IMR-90 (cell line): ENCODE results near the gene PTGDS. TPM values are rescaled to one million over a fixed set of nuclear protein-coding genes. Genes with fewer than 3 reads are reported as not detected.

Source experiments
- ATAC-seq: fragments of 200-7000 bp; cut with Tn5 transposase; 2 replicates; pipeline ENCODE4 v1.9.1; 2020; ENCODE audit warnings: low read depth, mild to moderate bottlenecking, moderate library complexity
- BruUV-seq: library from RNA; stranded (reverse); fragments of 400-500 nt; replicated peaks from 2 replicates; lab custom pipeline; 2021; lab: Mats Ljungman, UMichigan
- CTCF ChIA-PET: fragments of 300-600 bp; formaldehyde crosslinking; extraction: SDS; loops from one replicate; lab custom pipeline; 2021; ENCODE audit warnings: antibody characterized with exemption; lab: Yijun Ruan, JAX
- POLR2A ChIA-PET: fragments of 300-600 bp; sonication (Branson Sonifier 250); formaldehyde crosslinking; loops from one replicate; lab custom pipeline; 2022; ENCODE audit warnings: antibody characterized with exemption; ENCODE audit not compliant: unreplicated experiment; lab: Charles Lee
- DNase-seq: peaks from one replicate; pipeline ENCODE4 v3.0.0; 2013
- H2AFZ ChIP-seq: replicated peaks from 2 replicates; pipeline ENCODE3; 2013; ENCODE audit warnings: low read length, mild to moderate bottlenecking; ENCODE audit not compliant: poor library complexity
- H2AK5ac ChIP-seq: 2 replicates; pipeline ENCODE4 v1.6.1; 2013; ENCODE audit warnings: low read depth, low read length, inconsistent platforms
- H2AK9ac ChIP-seq: replicated peaks from 2 replicates; pipeline ENCODE3; 2013; ENCODE audit warnings: mild to moderate bottlenecking, low read depth, low read length, moderate library complexity; ENCODE audit not compliant: poor library complexity
- H2BK120ac ChIP-seq: 2 replicates; pipeline ENCODE4 v1.6.1; 2013; ENCODE audit warnings: low read depth, low read length, inconsistent platforms
- H2BK15ac ChIP-seq: 3 replicates; pipeline ENCODE4 v1.6.1; 2013; ENCODE audit warnings: low read depth, low read length, inconsistent platforms
- H2BK20ac ChIP-seq: 2 replicates; pipeline ENCODE4 v1.6.1; 2013; ENCODE audit warnings: low read depth, mild to moderate bottlenecking, inconsistent platforms, low read length, moderate library complexity
- H2BK5ac ChIP-seq: 2 replicates; pipeline ENCODE4 v1.6.1; 2013; ENCODE audit warnings: mild to moderate bottlenecking, low read depth, low read length, inconsistent platforms; ENCODE audit not compliant: poor library complexity, severe bottlenecking
- H3K14ac ChIP-seq: replicated peaks from 2 replicates; pipeline ENCODE4 v1.6.1; 2013; ENCODE audit warnings: low read depth, low read length, inconsistent platforms
- H3K18ac ChIP-seq: 2 replicates; pipeline ENCODE4 v1.6.1; 2013; ENCODE audit warnings: low read depth, low read length, control low read depth
- H3K23ac ChIP-seq: 2 replicates; pipeline ENCODE4 v1.6.1; 2013; ENCODE audit warnings: low read depth, low read length, inconsistent platforms
- H3K27ac ChIP-seq: 2 replicates; pipeline ENCODE4 v1.5.1; 2013; ENCODE audit warnings: mild to moderate bottlenecking, control low read depth, low read length; ENCODE audit not compliant: insufficient read depth
- H3K27me3 ChIP-seq: 2 replicates; pipeline ENCODE4 v1.6.1; 2013; ENCODE audit warnings: low read length; ENCODE audit not compliant: control insufficient read depth, insufficient read depth
- H3K36me3 ChIP-seq: 2 replicates; pipeline ENCODE4 v1.6.1; 2013; ENCODE audit warnings: low read length, mixed read lengths; ENCODE audit not compliant: control insufficient read depth, insufficient read depth
- H3K4ac ChIP-seq: 2 replicates; pipeline ENCODE4 v1.6.1; 2013; ENCODE audit warnings: low read depth, low read length, inconsistent platforms
- H3K4me1 ChIP-seq: 2 replicates; pipeline ENCODE4 v1.6.1; 2013; ENCODE audit warnings: low read length, mixed read lengths; ENCODE audit not compliant: control insufficient read depth, insufficient read depth
- H3K4me2 ChIP-seq: 2 replicates; pipeline ENCODE4 v1.6.1; 2013; ENCODE audit warnings: low read depth, mild to moderate bottlenecking, control low read depth, low read length, moderate library complexity
- H3K4me3 ChIP-seq: 2 replicates; pipeline ENCODE4 v1.5.1; 2013; ENCODE audit warnings: low read depth, mild to moderate bottlenecking, control low read depth, low read length, moderate library complexity; ENCODE audit not compliant: insufficient read depth
- H3K56ac ChIP-seq: 2 replicates; pipeline ENCODE4 v1.6.1; 2013; ENCODE audit warnings: low read length, inconsistent platforms; ENCODE audit not compliant: insufficient read depth; ENCODE audit errors: extremely low read depth
- H3K79me1 ChIP-seq, 2 experiments: 2 replicates each; pipeline ENCODE4 v1.6.1; 2013; ENCODE audit warnings: low read length in 2 of 2, inconsistent platforms in 1 of 2, low read depth in 1 of 2
- H3K9ac ChIP-seq: 2 replicates; pipeline ENCODE4 v1.6.1; 2013; ENCODE audit warnings: low read depth, low read length, control low read depth
- H3K9me1 ChIP-seq: 2 replicates; pipeline ENCODE4 v1.6.1; 2013; ENCODE audit warnings: low read length, inconsistent platforms; ENCODE audit not compliant: insufficient read depth
- H3K9me3 ChIP-seq: 2 replicates; pipeline ENCODE4 v1.6.1; 2013; ENCODE audit warnings: low read length; ENCODE audit not compliant: control insufficient read depth, insufficient read depth
- H4K20me1 ChIP-seq: 2 replicates; pipeline ENCODE4 v1.6.1; 2013; ENCODE audit warnings: low read length, inconsistent platforms; ENCODE audit not compliant: insufficient read depth
- H4K5ac ChIP-seq: 2 replicates; pipeline ENCODE4 v1.6.1; 2013; ENCODE audit warnings: mild to moderate bottlenecking, low read depth, low read length, control low read depth
- H4K8ac ChIP-seq, 2 experiments: 2 replicates each; pipeline ENCODE4 v1.6.1; 2013; ENCODE audit warnings: low read depth in 2 of 2, low read length in 2 of 2, control low read depth in 1 of 2, inconsistent platforms in 1 of 2
- H4K91ac ChIP-seq: 2 replicates; pipeline ENCODE4 v1.6.1; 2013; ENCODE audit warnings: low read depth, low read length, inconsistent platforms; ENCODE audit not compliant: insufficient read depth
- BHLHE40 ChIP-seq: fragments of 150-350 bp; IDR thresholded peaks from 2 replicates; pipeline ENCODE4 v1.6.1; 2016; ENCODE audit warnings: mild to moderate bottlenecking, low read depth, low read length
- FOS ChIP-seq: fragments of 150-350 bp; IDR thresholded peaks from 2 replicates; pipeline ENCODE4 v1.6.1; 2016; ENCODE audit warnings: low read depth, low read length
- MAZ ChIP-seq: IDR thresholded peaks from 2 replicates; pipeline ENCODE4 v1.6.1; 2012; ENCODE audit warnings: low read depth, mild to moderate bottlenecking, low read length, improper control_type of control experiment, moderate library complexity, borderline replicate concordance
- SMC3 ChIP-seq: fragments of 150-350 bp; IDR thresholded peaks from 2 replicates; pipeline ENCODE4 v1.6.1; 2016; ENCODE audit warnings: low read depth, mild to moderate bottlenecking, antibody characterized with exemption, low read length, moderate library complexity
- WGBS, 2 experiments: methylation state at CpG; one replicate each; pipeline versions ENCODE4 v1.1.5 to v1.1.7; 2013; ENCODE audit warnings: missing lambda C conversion rate in 2 of 2; ENCODE audit not compliant: insufficient read length in 1 of 2; ENCODE audit errors: extremely low coverage in 2 of 2; 5-methylcytosine and 5-hydroxymethylcytosine counted together
- dilution Hi-C: fragments of 300-500 bp; cut with HindIII; formaldehyde crosslinking; loops from one replicate; pipeline ENCODE4 v1.14.3; 2018; ENCODE audit warnings: low sequenced_read_pairs; ENCODE audit not compliant: unreplicated experiment
- in situ Hi-C: fragments of 300-500 bp; cut with MboI; formaldehyde crosslinking; loops from 3 replicates; pipeline ENCODE4 v1.14.3; 2019; ENCODE audit warnings: low sequenced_read_pairs, inconsistent platforms, mixed read lengths
- intact Hi-C: fragments of 100-400 bp; cut with micrococcal nuclease; formaldehyde crosslinking; loops from 2 replicates; pipeline ENCODE4 v1.10.0; 2022
- polyA plus RNA-seq, 3 experiments: library from polyadenylated mRNA; depleted of rRNA; stranded (reverse); fragments of >200 nt; gene quantifications; 2 replicates each; pipeline ENCODE4 v1.2.3, GENCODE V29; 2012; ENCODE audit warnings: low replicate concordance in 1 of 3
- total RNA-seq: library from RNA; depleted of rRNA; stranded (reverse); fragments of >200 nt; gene quantifications from 2 replicates; pipeline ENCODE4 v1.2.3, GENCODE V29; 2012
- TF ChIP-seq, protein P1 (sequence below): fragments of 150-350 bp; IDR thresholded peaks from 2 replicates; pipeline ENCODE4 v1.6.1; 2016; ENCODE audit warnings: low read depth, mild to moderate bottlenecking, low read length, moderate library complexity, borderline replicate concordance
- TF ChIP-seq, protein P2 (sequence below): fragments of 150-350 bp; IDR thresholded peaks from 2 replicates; pipeline ENCODE4 v1.6.1; 2017; ENCODE audit warnings: mild to moderate bottlenecking, antibody characterized with exemption, low read length, low read depth
- TF ChIP-seq, protein P3 (sequence below): conservative IDR thresholded peaks from 2 replicates; pipeline ENCODE4 v1.5.1; 2012; ENCODE audit warnings: mild to moderate bottlenecking, low read depth, low read length, improper control_type of control experiment

Gene PTGDS
- total and polyA plus RNA-seq, 2 of the 4 experiments (the other 2 are of a cell fraction), result 1.2 TPM; not detected in 1

DNA sequence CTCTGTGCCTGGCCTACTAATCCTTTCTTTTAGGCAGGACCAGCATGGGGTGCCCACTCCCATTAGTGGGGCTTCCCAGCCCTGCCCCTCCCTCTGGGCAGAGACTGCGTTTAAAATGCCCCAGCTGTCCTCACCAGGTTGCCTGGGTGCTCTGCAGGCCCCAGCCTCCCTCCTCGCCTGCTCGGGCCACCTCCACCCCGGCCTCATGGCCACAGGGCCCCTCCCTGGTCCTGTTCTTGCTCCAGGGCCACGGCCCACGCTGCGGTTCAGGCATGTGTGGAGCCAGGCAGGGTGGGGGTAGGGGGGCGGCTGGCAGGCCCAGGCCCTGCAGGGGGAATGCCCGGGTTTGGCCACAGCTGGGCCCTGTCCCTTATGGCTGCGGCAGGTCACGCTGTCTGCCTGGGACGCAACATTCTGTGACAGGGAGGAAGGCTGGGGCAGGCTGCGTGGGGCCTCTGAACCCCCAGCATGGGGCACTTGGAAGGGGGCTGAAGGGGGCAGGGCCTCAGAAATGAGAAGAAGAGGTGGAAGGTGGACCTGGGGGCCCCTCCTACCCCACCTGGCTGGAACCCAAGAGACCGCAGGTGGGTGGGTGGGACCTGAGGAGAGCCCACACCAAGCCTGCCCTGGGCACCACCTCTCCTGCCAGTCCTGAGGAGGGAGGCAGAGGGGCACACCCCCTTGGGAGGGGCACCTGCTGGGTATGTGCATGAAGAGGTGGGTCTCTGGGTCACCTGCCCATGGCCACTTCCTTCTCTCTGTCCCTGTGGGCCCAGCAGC, 25.6 kb upstream of the PTGDS start, which contains the start of gene LCN12:
Gene LCN12 (plus strand): TSS at position 733 of the 780 bp plus-strand sequence. CDS start 55 bp downstream, outside the sequence.
- BruUV-seq, result no TSS peak
- WGBS, 2 experiments, result 75% methylated on average over 2 of the region's 14 CpGs; no CpG with 5 or more reads in 1 of the 2 experiments

More for the DNA sequence above, 25.6 kb upstream of the PTGDS start, which contains the start of gene LCN12:
- H2BK20ac ChIP-seq, result no peak within 1 kb of the TSS
- H4K91ac ChIP-seq, result no peak within 1 kb of the TSS
- H2BK5ac ChIP-seq, result no peak within 1 kb of the TSS
- no peaks in the 10 kb centered on the region for H3K9me1 ChIP-seq
- no peaks in the 10 kb centered on the region; the same call in 1 of the 2 replicates for H3K4me1 ChIP-seq
- no peak within 1 kb of the TSS for H3K4ac ChIP-seq
- peaks cover 13% of the 10 kb centered on the region; the same call in 1 of the 2 replicates for H3K27me3 ChIP-seq
- no peak within 1 kb of the TSS for H3K56ac ChIP-seq
- dilution Hi-C loops (no loop called here), intact Hi-C loops (no loop called here), in situ Hi-C loops (no loop called here)
- no peak within 1 kb of the TSS for H2BK15ac ChIP-seq
- H3K23ac ChIP-seq, result no peak within 1 kb of the TSS
- no peaks in the 10 kb centered on the region for H3K79me1 ChIP-seq
- no peak within 1 kb of the TSS for H3K9ac ChIP-seq
- peak within 1 kb of the TSS; percentile 91 for H2AK9ac ChIP-seq
- H3K14ac ChIP-seq, result no peak within 1 kb of the TSS
- H3K36me3 ChIP-seq, result no peaks in the 10 kb centered on the region
- no peak within 1 kb of the TSS for H4K5ac ChIP-seq
- peaks cover 3% of the 10 kb centered on the region for H3K9me3 ChIP-seq
- no peaks in the 10 kb centered on the region for H4K20me1 ChIP-seq
- ATAC-seq (no peak), DNase-seq (no peak)
- no peak within 1 kb of the TSS for H2AK5ac ChIP-seq
- H3K18ac ChIP-seq, result no peak within 1 kb of the TSS
- H3K4me3 ChIP-seq, result no peak within 1 kb of the TSS
- TF ChIP-seq, protein P1, sequence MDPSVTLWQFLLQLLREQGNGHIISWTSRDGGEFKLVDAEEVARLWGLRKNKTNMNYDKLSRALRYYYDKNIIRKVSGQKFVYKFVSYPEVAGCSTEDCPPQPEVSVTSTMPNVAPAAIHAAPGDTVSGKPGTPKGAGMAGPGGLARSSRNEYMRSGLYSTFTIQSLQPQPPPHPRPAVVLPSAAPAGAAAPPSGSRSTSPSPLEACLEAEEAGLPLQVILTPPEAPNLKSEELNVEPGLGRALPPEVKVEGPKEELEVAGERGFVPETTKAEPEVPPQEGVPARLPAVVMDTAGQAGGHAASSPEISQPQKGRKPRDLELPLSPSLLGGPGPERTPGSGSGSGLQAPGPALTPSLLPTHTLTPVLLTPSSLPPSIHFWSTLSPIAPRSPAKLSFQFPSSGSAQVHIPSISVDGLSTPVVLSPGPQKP, result no peak
- TF ChIP-seq SMC3 (no peak), MAZ (no peak), FOS (no peak), BHLHE40 (no peak)
- TF ChIP-seq, protein P2, sequence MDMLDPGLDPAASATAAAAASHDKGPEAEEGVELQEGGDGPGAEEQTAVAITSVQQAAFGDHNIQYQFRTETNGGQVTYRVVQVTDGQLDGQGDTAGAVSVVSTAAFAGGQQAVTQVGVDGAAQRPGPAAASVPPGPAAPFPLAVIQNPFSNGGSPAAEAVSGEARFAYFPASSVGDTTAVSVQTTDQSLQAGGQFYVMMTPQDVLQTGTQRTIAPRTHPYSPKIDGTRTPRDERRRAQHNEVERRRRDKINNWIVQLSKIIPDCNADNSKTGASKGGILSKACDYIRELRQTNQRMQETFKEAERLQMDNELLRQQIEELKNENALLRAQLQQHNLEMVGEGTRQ, result no peak
- TF ChIP-seq, protein P3, sequence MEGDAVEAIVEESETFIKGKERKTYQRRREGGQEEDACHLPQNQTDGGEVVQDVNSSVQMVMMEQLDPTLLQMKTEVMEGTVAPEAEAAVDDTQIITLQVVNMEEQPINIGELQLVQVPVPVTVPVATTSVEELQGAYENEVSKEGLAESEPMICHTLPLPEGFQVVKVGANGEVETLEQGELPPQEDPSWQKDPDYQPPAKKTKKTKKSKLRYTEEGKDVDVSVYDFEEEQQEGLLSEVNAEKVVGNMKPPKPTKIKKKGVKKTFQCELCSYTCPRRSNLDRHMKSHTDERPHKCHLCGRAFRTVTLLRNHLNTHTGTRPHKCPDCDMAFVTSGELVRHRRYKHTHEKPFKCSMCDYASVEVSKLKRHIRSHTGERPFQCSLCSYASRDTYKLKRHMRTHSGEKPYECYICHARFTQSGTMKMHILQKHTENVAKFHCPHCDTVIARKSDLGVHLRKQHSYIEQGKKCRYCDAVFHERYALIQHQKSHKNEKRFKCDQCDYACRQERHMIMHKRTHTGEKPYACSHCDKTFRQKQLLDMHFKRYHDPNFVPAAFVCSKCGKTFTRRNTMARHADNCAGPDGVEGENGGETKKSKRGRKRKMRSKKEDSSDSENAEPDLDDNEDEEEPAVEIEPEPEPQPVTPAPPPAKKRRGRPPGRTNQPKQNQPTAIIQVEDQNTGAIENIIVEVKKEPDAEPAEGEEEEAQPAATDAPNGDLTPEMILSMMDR, result no peak
- ChIA-PET CTCF (no interaction called here), POLR2A (no interaction called here)
- H2AFZ ChIP-seq, result no peak within 1 kb of the TSS
- H3K27ac ChIP-seq, result no peak within 1 kb of the TSS
- no peak within 1 kb of the TSS for H4K8ac ChIP-seq
- no peak within 1 kb of the TSS for H2BK120ac ChIP-seq
- H3K4me2 ChIP-seq, result no peak within 1 kb of the TSS
